ENCODE measurements around the gene ZPBP.

- no peak for TF ChIP-seq POLR2A (IDR thresholded peaks at IDR 0.05)
- TF ChIP-seq, protein P1, sequence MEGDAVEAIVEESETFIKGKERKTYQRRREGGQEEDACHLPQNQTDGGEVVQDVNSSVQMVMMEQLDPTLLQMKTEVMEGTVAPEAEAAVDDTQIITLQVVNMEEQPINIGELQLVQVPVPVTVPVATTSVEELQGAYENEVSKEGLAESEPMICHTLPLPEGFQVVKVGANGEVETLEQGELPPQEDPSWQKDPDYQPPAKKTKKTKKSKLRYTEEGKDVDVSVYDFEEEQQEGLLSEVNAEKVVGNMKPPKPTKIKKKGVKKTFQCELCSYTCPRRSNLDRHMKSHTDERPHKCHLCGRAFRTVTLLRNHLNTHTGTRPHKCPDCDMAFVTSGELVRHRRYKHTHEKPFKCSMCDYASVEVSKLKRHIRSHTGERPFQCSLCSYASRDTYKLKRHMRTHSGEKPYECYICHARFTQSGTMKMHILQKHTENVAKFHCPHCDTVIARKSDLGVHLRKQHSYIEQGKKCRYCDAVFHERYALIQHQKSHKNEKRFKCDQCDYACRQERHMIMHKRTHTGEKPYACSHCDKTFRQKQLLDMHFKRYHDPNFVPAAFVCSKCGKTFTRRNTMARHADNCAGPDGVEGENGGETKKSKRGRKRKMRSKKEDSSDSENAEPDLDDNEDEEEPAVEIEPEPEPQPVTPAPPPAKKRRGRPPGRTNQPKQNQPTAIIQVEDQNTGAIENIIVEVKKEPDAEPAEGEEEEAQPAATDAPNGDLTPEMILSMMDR (IDR thresholded peaks at IDR 0.05) = no peak
Observed at GRCh38 chr7:50101873-50102272, 8.8 kb upstream of the ZPBP start.
